H1 (cell line): Measurements from ENCODE around the gene SPATS2. TPM values are rescaled to one million over a fixed set of nuclear protein-coding genes. Genes with fewer than 3 reads are reported as not detected.
"Not testable (repeated sequence)": the region's sequence is repeated elsewhere in the genome, so short reads cannot be mapped to it uniquely, and the experiment has no call there.

ENCODE experiments used
- CTCF ChIA-PET: fragments of 300-600 bp; sonication (Branson Sonifier 250); formaldehyde crosslinking; loops from one replicate; lab custom pipeline; 2021; ENCODE audit not compliant: partially characterized antibody; lab: Charles Lee
- POLR2A ChIA-PET: fragments of 300-600 bp; sonication (Branson Sonifier 250); formaldehyde crosslinking; loops from one replicate; lab custom pipeline; 2021; ENCODE audit warnings: inconsistent platforms; ENCODE audit not compliant: partially characterized antibody; lab: Charles Lee
- DNase-seq, 2 experiments: peaks; one replicate each; pipeline versions ENCODE4 v3.0.0 to v3.0.0-alpha.2; 2010 to 2022; ENCODE audit warnings: low spot score in 2 of 2, low read depth in 1 of 2, mixed read lengths in 1 of 2
- FAIRE-seq: peaks from 2 replicates; lab custom pipeline; 2011; peaks lifted over from hg19 to GRCh38; lab: Jason Lieb, UNC
- H2AFZ ChIP-seq: 2 replicates; pipeline ENCODE4 v1.8.1; 2012; ENCODE audit warnings: low read length, inconsistent platforms
- H2AK5ac ChIP-seq: 2 replicates; pipeline ENCODE4 v1.6.1; 2013; ENCODE audit warnings: low read depth, low read length
- H2BK120ac ChIP-seq: replicated peaks from 2 replicates; pipeline ENCODE3; 2013; ENCODE audit warnings: low read depth, low read length, inconsistent platforms
- H2BK12ac ChIP-seq: 2 replicates; pipeline ENCODE4 v1.6.1; 2013; ENCODE audit warnings: low read depth, low read length
- H2BK15ac ChIP-seq: 2 replicates; pipeline ENCODE4 v1.6.1; 2013; ENCODE audit warnings: low read length
- H2BK20ac ChIP-seq: 2 replicates; pipeline ENCODE4 v1.6.1; 2013; ENCODE audit warnings: low read length
- H2BK5ac ChIP-seq: 2 replicates; pipeline ENCODE4 v1.6.1; 2013; ENCODE audit warnings: low read depth, low read length
- H3K14ac ChIP-seq: 2 replicates; pipeline ENCODE4 v1.6.1; 2013; ENCODE audit warnings: inconsistent platforms; ENCODE audit not compliant: insufficient read length
- H3K18ac ChIP-seq: 2 replicates; pipeline ENCODE4 v1.6.1; 2013; ENCODE audit warnings: low read length; ENCODE audit errors: extremely low read depth
- H3K23ac ChIP-seq: 2 replicates; pipeline ENCODE4 v1.6.1; 2013; ENCODE audit warnings: inconsistent platforms; ENCODE audit not compliant: insufficient read length
- H3K23me2 ChIP-seq: 2 replicates; pipeline ENCODE4 v1.6.1; 2013; ENCODE audit warnings: low read depth, low read length
- H3K27ac ChIP-seq: 2 replicates; pipeline ENCODE4 v1.6.1; 2011; ENCODE audit warnings: low read depth, low read length, inconsistent platforms
- H3K27me3 ChIP-seq, 4 experiments: replicated peaks in 1 of 4; 1 replicate in 1 of 4; 2 replicates in 3 of 4; pipeline versions ENCODE4 v1.6.1 to v1.8.1; 2011 to 2013; ENCODE audit warnings: low read length in 3 of 4, mild to moderate bottlenecking in 3 of 4, inconsistent platforms in 2 of 4, mixed read lengths in 2 of 4, moderate library complexity in 1 of 4; ENCODE audit not compliant: control insufficient read depth in 3 of 4, insufficient read depth in 3 of 4; ENCODE audit errors: extremely low read depth in 1 of 4
- H3K36me3 ChIP-seq, 4 experiments: 2 replicates each; pipeline versions ENCODE4 v1.6.1 to v1.8.1; 2011 to 2013; ENCODE audit warnings: mild to moderate bottlenecking in 4 of 4, low read length in 3 of 4, moderate library complexity in 2 of 4, control low read depth in 1 of 4, inconsistent platforms in 1 of 4; ENCODE audit not compliant: insufficient read depth in 4 of 4, control insufficient read depth in 2 of 4
- H3K4ac ChIP-seq: replicated peaks from 2 replicates; pipeline ENCODE3; 2013; ENCODE audit warnings: low read length, low read depth, mixed read lengths, inconsistent platforms; ENCODE audit not compliant: insufficient read length
- H3K4me1 ChIP-seq, 4 experiments: replicated peaks in 1 of 4; 1 replicate in 1 of 4; 2 replicates in 3 of 4; pipeline versions ENCODE4 v1.6.1 to v1.8.1; 2011 to 2013; ENCODE audit warnings: low read length in 3 of 4, inconsistent platforms in 2 of 4, mixed read lengths in 1 of 4; ENCODE audit not compliant: insufficient read depth in 4 of 4, control insufficient read depth in 3 of 4
- H3K4me2 ChIP-seq, 2 experiments: 2 replicates each; pipeline versions ENCODE4 v1.6.1 to v1.8.1; 2011 to 2013; ENCODE audit warnings: low read depth in 2 of 2, low read length in 2 of 2, control low read depth in 1 of 2, inconsistent platforms in 1 of 2, mild to moderate bottlenecking in 1 of 2; ENCODE audit not compliant: insufficient read depth in 1 of 2
- H3K4me3 ChIP-seq, 4 experiments: fragments of 200-600, 300-600 bp in 1 of 4; sonication (generic), shearing (Covaris generic), sonication (Bioruptor Twin) in 1 of 4; 2 replicates each; pipeline versions ENCODE4 v1.5.1 to v1.8.1; 2011 to 2016; ENCODE audit warnings: low read length in 4 of 4, low read depth in 3 of 4, control low read depth in 2 of 4, inconsistent platforms in 2 of 4, mild to moderate bottlenecking in 2 of 4, mixed read lengths in 1 of 4, moderate library complexity in 1 of 4; ENCODE audit not compliant: insufficient read depth in 2 of 4; ENCODE audit errors: extremely low read depth in 1 of 4
- H3K56ac ChIP-seq: replicated peaks from 2 replicates; pipeline ENCODE3; 2013; ENCODE audit warnings: low read depth, mild to moderate bottlenecking, mixed read lengths, low read length, inconsistent platforms; ENCODE audit not compliant: insufficient read length
- H3K79me1 ChIP-seq: 2 replicates; pipeline ENCODE4 v1.6.1; 2013; ENCODE audit warnings: low read depth, low read length, control low read depth
- H3K79me2 ChIP-seq, 2 experiments: 2 replicates each; pipeline versions ENCODE4 v1.6.1 to v1.8.1; 2012 to 2013; ENCODE audit warnings: low read length in 2 of 2, mild to moderate bottlenecking in 2 of 2, inconsistent platforms in 1 of 2; ENCODE audit not compliant: insufficient read depth in 2 of 2, control insufficient read depth in 1 of 2
- H3K9ac ChIP-seq, 4 experiments: replicated peaks in 1 of 4; 1 replicate in 1 of 4; 2 replicates in 3 of 4; pipeline versions ENCODE4 v1.6.1 to v1.8.1; 2011 to 2013; ENCODE audit warnings: low read depth in 3 of 4, low read length in 3 of 4, control low read depth in 2 of 4, mild to moderate bottlenecking in 2 of 4, moderate library complexity in 2 of 4, inconsistent platforms in 1 of 4; ENCODE audit errors: extremely low read depth in 1 of 4
- H3K9me3 ChIP-seq, 2 experiments: 2 replicates each; pipeline versions ENCODE4 v1.6.1 to v1.8.1; 2012 to 2013; ENCODE audit warnings: mild to moderate bottlenecking in 2 of 2, moderate library complexity in 2 of 2, control low read depth in 1 of 2, inconsistent platforms in 1 of 2, low read depth in 1 of 2, low read length in 1 of 2, mixed read lengths in 1 of 2; ENCODE audit not compliant: insufficient read depth in 2 of 2
- H4K20me1 ChIP-seq, 2 experiments: replicated peaks in 1 of 2; 2 replicates each; pipeline versions ENCODE3 to v1.8.1; 2011 to 2013; ENCODE audit warnings: inconsistent platforms in 2 of 2, low read length in 2 of 2, mild to moderate bottlenecking in 1 of 2; ENCODE audit not compliant: insufficient read depth in 2 of 2, control insufficient read depth in 1 of 2
- H4K5ac ChIP-seq: 2 replicates; pipeline ENCODE4 v1.6.1; 2013; ENCODE audit warnings: low read length, low read depth, mixed read lengths, inconsistent platforms; ENCODE audit not compliant: insufficient read length
- H4K8ac ChIP-seq: 2 replicates; pipeline ENCODE4 v1.8.0; 2013; ENCODE audit warnings: mild to moderate bottlenecking, moderate library complexity, low read length, inconsistent platforms; ENCODE audit not compliant: insufficient read depth; ENCODE audit errors: extremely low read depth
- H4K91ac ChIP-seq: replicated peaks from 2 replicates; pipeline ENCODE3; 2013; ENCODE audit warnings: low read length, mixed read lengths, inconsistent platforms; ENCODE audit not compliant: insufficient read length
- WGBS, 2 experiments: shearing (Covaris generic) in 1 of 2; methylation state at CpG; one replicate each; pipeline versions ENCODE4 v1.1.6 to v1.1.7; 2013 to 2015; ENCODE audit warnings: low lambda C conversion rate in 2 of 2, mixed read lengths in 2 of 2, inconsistent platforms in 1 of 2, low coverage in 1 of 2, missing lambda C conversion rate in 1 of 2; ENCODE audit not compliant: insufficient replicate concordance in 2 of 2, insufficient coverage in 1 of 2, insufficient read length in 1 of 2; ENCODE audit errors: extremely low coverage in 1 of 2, missing lambda C conversion rate in 1 of 2; 5-methylcytosine and 5-hydroxymethylcytosine counted together
- polyA plus RNA-seq, 7 experiments: library from polyadenylated mRNA; depleted of rRNA in 3 of 7; stranded (reverse) in 5 of 7; unstranded in 2 of 7; fragments of >200 nt in 5 of 7; fragments of 200-250 nt in 2 of 7; gene quantifications; 1 replicate in 5 of 7; 2 replicates in 1 of 7; 4 replicates in 1 of 7; pipeline versions ENCODE4 v1.2.1 to v1.2.3, GENCODE V29; 2011 to 2013; ENCODE audit warnings: missing spikeins in 2 of 7, mixed read lengths in 2 of 7
- total RNA-seq: library from RNA; stranded (reverse); fragmentation: NEBNext Ultra II Directional; extraction: Animal tissue kit (Norgen Biotek cat#: 25700); gene quantifications from 2 replicates; pipeline ENCODE4 v1.2.1, GENCODE V29; 2021

SPATS2 gene
- total and polyA plus RNA-seq, 2 of the 8 experiments (the other 6 are each of a cell fraction or from before 2014, with no cell fraction given): 19.2 to 24.5 TPM

GRCh38 chr12:49333778-49334177 is 33.5 kb upstream of the SPATS2 start:
- H3K27ac ChIP-seq, H3K4me2 ChIP-seq, H2AK5ac ChIP-seq, DNase-seq, H3K18ac ChIP-seq, H4K5ac ChIP-seq, H3K9ac ChIP-seq, H2BK5ac ChIP-seq, H3K23me2 ChIP-seq, H2BK12ac ChIP-seq, H3K4ac ChIP-seq, H2BK120ac ChIP-seq, H4K8ac ChIP-seq, H3K79me2 ChIP-seq, H3K23ac ChIP-seq, H2BK15ac ChIP-seq, H3K79me1 ChIP-seq, H3K4me3 ChIP-seq, H3K14ac ChIP-seq, H2BK20ac ChIP-seq, H3K9me3 ChIP-seq, H2AFZ ChIP-seq, H3K56ac ChIP-seq, H4K91ac ChIP-seq, FAIRE-seq, H4K20me1 ChIP-seq: not testable (repeated sequence)
- Histone ChIP-seq H3K36me3 (peaks cover 5 to 24% (median 13%) of the 10 kb centered on the region in 4 experiments; a peak in 7 of 8 replicates), H3K27me3 (peaks cover 52 to 71% (median 64%) of the 10 kb centered on the region in 4 experiments), H3K4me1 (peaks cover 0 to 17% (median 8%) of the 10 kb centered on the region in 4 experiments; a peak in 6 of 7 replicates)
- POLR2A ChIA-PET: interaction anchor here (1.1 to 6.2 kb wide), 4 partner anchors 9 to 40 kb away, joined by 3 to 37 read pairs (median 20); partner anchors contain the start of gene TROAP
- CTCF ChIA-PET: interaction anchor here (0.7 to 12.7 kb wide), 6 partner anchors 9 to 240 kb away, joined by 3 to 276 read pairs (median 70); partner anchors contain the start of genes DNAJC22, PRPH and TROAP
- 84% methylated on average over 21 of the region's 21 CpGs; no CpG with 5 or more reads in 1 of the 2 experiments for WGBS, 2 experiments
